ENCODE data around the gene WDR35. TPM values are rescaled to one million over a fixed set of nuclear protein-coding genes. Genes with fewer than 3 reads are reported as not detected.

The WDR35 gene
- total RNA-seq, 2 experiments from 2014 or later: 4.1 to 4.7 TPM

DNA sequence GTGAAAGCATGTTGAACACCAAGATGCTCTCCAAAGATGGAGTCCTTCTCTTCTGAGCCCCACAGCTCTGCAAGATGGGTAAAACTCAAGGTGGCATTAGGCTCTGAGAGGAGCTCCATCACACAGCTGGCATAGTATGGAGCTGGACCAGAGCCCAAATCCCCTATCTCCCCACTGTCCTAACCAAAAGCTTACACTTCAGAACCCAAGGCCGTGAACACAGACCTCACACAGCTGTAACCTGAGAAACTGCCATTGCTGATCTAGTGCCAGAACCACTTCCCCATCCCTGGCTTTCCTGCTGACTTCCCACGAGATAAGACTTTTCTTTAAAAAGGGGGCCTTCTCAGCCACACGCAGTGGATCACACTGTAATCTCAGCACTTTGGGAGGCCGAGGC is 113.2 kb downstream of the WDR35 start:
- POLR2A ChIA-PET: interaction anchor here (1.0 kb wide), 1 partner anchor 23 kb away, joined by 4 read pairs; no protein-coding TSS in a partner anchor
- H3K4me1 Mint-ChIP-seq: peaks cover 1% of the 10 kb centered on the region
- H3K36me3 Mint-ChIP-seq: peaks cover 21% of the 10 kb centered on the region
- ATAC-seq (ENCODE audit: low read depth): no peak
- H3K27me3 Mint-ChIP-seq: no peaks in the 10 kb centered on the region
- H3K9me3 Mint-ChIP-seq: no peaks in the 10 kb centered on the region
- DNase-seq: no peak
- no peak overlapping the region for H3K4me3 Mint-ChIP-seq
- H3K27ac Mint-ChIP-seq: no peak overlapping the region

DNA sequence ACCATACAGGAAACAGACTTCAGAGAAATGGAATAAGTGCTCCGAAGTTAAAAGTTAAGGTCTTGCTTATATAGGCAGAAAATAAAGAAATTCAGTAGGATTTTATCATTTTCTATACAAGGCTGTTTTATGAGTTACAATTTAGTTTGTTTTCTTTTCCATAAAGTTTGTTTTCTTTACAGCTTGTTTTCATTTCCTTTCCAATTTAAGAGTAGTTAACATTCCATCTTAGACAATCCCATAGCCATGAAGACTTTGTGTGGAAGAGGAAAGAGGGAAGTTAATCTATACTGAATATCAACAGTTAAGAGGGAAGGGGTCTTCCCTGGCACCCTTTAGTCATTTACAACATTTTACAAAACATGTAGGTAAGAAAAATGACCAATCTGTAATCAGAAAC is 114.6 kb downstream of the WDR35 start:
- DNase-seq: no peak
- POLR2A ChIA-PET: no interaction called here
- no peak for ATAC-seq (ENCODE audit: low read depth)
- Mint-ChIP-seq H3K9me3 (no peaks in the 10 kb centered on the region), H3K27me3 (no peaks in the 10 kb centered on the region), H3K4me3 (no peak overlapping the region), H3K27ac (no peak overlapping the region), H3K4me1 (peaks cover 6% of the 10 kb centered on the region), H3K36me3 (peaks cover 22% of the 10 kb centered on the region)

DNA sequence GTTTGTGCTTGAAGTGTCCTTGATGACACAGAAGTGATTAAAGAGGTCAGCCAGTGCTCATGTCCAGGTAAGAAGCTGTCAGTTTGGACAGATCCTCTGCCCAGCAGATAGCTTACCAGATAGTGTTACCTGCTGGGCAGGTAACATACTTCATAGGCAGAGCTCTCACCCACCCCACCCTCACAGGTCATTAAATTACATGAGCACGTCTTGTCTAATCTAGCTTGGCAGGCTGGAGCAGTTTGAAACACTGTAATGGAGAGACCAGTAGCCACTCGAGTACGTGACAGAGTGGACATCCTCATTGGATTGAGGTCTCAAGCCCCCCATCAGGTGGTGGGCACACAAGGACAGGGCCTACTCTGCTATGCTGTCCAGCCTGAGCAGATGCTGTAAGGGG is 115.2 kb downstream of the WDR35 start:
- no peak overlapping the region for H3K27ac Mint-ChIP-seq
- POLR2A ChIA-PET: no interaction called here

DNA sequence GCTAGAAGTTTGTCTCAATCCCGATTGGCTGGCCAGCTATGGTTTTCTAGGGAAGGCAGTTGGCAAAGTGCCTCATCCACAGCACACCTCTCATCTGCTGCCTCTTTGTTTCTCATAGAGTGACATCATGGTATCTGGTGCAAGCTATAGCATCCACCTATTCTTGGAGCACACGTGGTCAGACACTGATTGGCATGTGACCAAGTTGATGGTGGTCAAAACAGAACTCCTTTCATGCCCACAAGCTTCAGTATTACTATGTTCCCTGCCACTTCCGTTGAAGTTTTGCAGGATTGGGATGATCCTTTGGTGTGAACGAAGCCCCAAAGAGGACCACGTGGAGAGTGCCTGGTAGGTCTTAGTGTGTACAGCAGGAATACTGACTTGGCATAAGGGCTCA is 116.9 kb downstream of the WDR35 start:
- peaks cover 14% of the 10 kb centered on the region for H3K36me3 Mint-ChIP-seq
- H3K9me3 Mint-ChIP-seq: no peaks in the 10 kb centered on the region
- POLR2A ChIA-PET: no interaction called here
- H3K27me3 Mint-ChIP-seq: no peaks in the 10 kb centered on the region
- no peak overlapping the region for H3K27ac Mint-ChIP-seq
- DNase-seq (no peak), ATAC-seq (ENCODE audit: low read depth) (no peak)
- no peak overlapping the region for H3K4me3 Mint-ChIP-seq
- peaks cover 14% of the 10 kb centered on the region for H3K4me1 Mint-ChIP-seq

More for the DNA sequence above, 115.2 kb downstream of the WDR35 start:
- Mint-ChIP-seq H3K27me3 (no peaks in the 10 kb centered on the region), H3K36me3 (peaks cover 20% of the 10 kb centered on the region), H3K9me3 (no peaks in the 10 kb centered on the region), H3K4me3 (no peak overlapping the region), H3K4me1 (peaks cover 10% of the 10 kb centered on the region)
- ATAC-seq (ENCODE audit: low read depth): no peak
- no peak for DNase-seq

GRCh38 chr2:19872302-19872701 is 117.6 kb downstream of the WDR35 start:
- Mint-ChIP-seq H3K36me3 (peaks cover 14% of the 10 kb centered on the region), H3K4me1 (peaks cover 14% of the 10 kb centered on the region), H3K27me3 (no peaks in the 10 kb centered on the region), H3K27ac (no peak overlapping the region), H3K9me3 (no peaks in the 10 kb centered on the region), H3K4me3 (no peak overlapping the region)
- no peak for DNase-seq
- ATAC-seq (ENCODE audit: low read depth): no peak
- POLR2A ChIA-PET: no interaction called here

DNA sequence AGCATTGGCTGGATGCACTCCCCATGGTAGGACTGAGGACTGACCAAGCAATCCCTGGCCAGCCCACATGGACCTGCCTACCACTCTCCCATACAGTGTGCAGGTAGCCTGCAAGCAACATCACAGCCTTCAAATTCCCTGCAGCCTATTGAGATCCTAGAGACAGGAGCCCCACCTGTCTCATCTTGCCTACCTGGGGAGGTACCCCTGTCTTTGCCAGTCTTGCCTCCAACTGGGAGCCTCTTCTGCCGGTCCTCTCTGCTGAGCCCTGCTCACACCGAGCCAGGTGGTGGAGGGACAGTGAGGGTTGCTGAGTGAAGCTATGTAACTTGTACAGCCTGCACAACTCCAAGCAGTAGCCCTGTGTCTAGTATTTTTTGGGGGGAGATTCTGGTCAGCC is 118.1 kb downstream of the WDR35 start:
- Mint-ChIP-seq H3K9me3 (no peaks in the 10 kb centered on the region), H3K27ac (no peak overlapping the region), H3K4me3 (no peak overlapping the region), H3K4me1 (peaks cover 14% of the 10 kb centered on the region), H3K27me3 (no peaks in the 10 kb centered on the region), H3K36me3 (peaks cover 13% of the 10 kb centered on the region)
- no peak for DNase-seq
- ATAC-seq (ENCODE audit: low read depth): no peak
- POLR2A ChIA-PET: no interaction called here

- Mint-ChIP-seq H3K27ac (no peak overlapping the region), H3K4me3 (no peak overlapping the region), H3K4me1 (peaks cover 14% of the 10 kb centered on the region), H3K9me3 (no peaks in the 10 kb centered on the region), H3K27me3 (no peaks in the 10 kb centered on the region), H3K36me3 (peaks cover 7% of the 10 kb centered on the region)
- ATAC-seq (ENCODE audit: low read depth) (no peak), DNase-seq (no peak)
- POLR2A ChIA-PET: no interaction called here
Measured at GRCh38 chr2:19870792-19871191, 119.1 kb downstream of the WDR35 start.

DNA sequence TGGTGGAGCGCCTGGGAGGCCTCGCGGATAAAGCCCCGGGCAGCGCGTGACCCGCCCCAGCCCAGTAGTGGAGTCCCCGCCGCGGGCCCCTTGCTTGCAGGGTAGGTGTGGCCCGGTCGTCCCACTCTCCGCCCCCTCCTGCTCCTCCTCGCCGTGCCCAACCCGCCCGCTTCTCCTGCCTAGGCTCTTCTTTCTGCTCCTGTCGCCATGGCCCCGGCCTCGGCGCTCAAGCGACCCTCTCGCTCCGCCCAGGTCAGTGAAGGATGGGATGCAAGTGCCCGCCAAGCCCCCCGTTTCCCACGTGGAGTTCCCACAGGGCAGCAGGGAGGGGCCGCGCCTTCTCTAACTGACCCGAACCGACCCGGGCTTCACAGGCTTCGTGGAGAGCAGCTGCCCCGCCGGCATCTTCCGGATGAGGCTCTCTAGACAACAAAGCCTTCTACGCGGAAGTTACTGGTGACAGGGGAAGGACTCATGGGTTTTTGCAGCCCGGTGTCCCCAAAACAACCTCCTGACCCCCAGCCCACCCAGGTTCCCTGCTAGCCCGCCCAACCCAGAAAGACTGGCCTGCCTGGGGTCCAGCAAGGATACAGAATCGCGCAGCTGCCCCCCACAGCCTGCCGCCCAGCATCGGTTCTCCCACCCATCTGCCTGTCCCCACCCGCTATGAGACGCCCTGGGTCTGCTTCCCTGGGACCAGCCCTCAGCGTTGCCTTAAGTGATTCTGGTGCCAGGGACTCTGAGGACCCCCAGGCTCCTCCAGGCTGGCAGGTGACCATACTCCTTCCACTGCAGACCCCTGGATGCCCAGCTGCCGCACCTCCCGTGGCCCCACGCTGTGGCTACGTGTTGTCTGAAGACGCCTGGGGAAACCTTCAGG is 121.0 kb downstream of the WDR35 start:
- H3K27me3 Mint-ChIP-seq: no peaks in the 10 kb centered on the region
- DNase-seq (peak; percentile 78), ATAC-seq (ENCODE audit: low read depth) (peak; percentile 96)
- POLR2A ChIA-PET: interaction anchor here (0.8 to 3.2 kb wide), 3 partner anchors 32 to 521 kb away, joined by 3 to 26 read pairs (median 7); partner anchors contain the start of gene TTC32
- H3K27ac Mint-ChIP-seq: peak overlapping the region; percentile 95
- peaks cover 13% of the 10 kb centered on the region for H3K4me1 Mint-ChIP-seq
- no peaks in the 10 kb centered on the region for H3K9me3 Mint-ChIP-seq
- peak overlapping the region; percentile 95 for H3K4me3 Mint-ChIP-seq
- H3K36me3 Mint-ChIP-seq: peaks cover 7% of the 10 kb centered on the region

DNA sequence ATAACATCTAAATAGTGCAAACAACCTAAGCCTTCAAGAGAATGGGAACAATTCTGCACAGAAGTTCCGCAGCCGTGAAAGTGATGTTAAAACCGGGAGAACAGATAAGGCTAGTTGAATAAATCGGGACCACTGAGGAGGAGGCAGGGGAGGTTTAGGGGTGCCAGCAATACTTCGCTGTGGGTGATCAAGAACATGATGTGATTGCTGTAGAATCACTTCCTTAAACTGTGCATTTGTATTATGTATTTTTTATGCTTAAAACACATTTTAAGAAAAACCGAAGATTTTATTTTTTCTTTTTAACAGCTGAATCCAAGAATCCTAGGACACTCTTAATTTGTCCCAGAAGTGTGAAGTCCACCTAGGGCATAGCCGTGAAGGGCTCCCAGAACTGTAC is 121.7 kb downstream of the WDR35 start:
- Mint-ChIP-seq H3K36me3 (peaks cover 7% of the 10 kb centered on the region), H3K4me1 (peaks cover 13% of the 10 kb centered on the region), H3K27ac (peak overlapping the region; percentile 95), H3K4me3 (peak overlapping the region; percentile 95), H3K27me3 (no peaks in the 10 kb centered on the region), H3K9me3 (no peaks in the 10 kb centered on the region)
- DNase-seq: no peak
- POLR2A ChIA-PET: interaction anchor here (3.2 kb wide), 1 partner anchor 33 kb away, joined by 26 read pairs; the partner anchor contains the start of gene TTC32
- no peak for ATAC-seq (ENCODE audit: low read depth)

DNA sequence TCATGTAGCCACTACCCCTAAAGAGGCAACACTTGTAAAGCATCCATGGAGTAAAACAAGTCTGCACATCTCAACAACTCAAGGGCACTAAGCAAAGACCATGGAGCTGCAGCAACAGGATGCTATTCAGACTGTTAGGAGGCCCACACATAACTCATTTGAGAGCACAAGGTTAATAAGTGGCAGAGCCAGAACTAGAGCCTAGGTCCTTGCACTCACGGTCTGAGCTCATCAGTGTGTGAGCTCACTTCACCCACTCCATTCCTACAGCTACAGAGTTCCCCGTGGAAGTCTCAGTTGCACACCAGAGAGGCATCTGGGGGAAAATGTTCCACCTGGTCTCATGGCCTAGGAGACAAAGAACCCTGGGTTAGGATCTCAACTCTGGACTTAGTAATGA is 123.1 kb downstream of the WDR35 start:
- no peak overlapping the region for H3K4me3 Mint-ChIP-seq
- peaks cover 5% of the 10 kb centered on the region for H3K36me3 Mint-ChIP-seq
- DNase-seq: no peak
- no peak overlapping the region for H3K27ac Mint-ChIP-seq
- peaks cover 3% of the 10 kb centered on the region for H3K27me3 Mint-ChIP-seq
- POLR2A ChIA-PET: interaction anchor here (3.2 kb wide), 1 partner anchor 34 kb away, joined by 26 read pairs; the partner anchor contains the start of gene TTC32
- H3K4me1 Mint-ChIP-seq: peaks cover 13% of the 10 kb centered on the region
- no peak for ATAC-seq (ENCODE audit: low read depth)
- H3K9me3 Mint-ChIP-seq: no peaks in the 10 kb centered on the region

DNA sequence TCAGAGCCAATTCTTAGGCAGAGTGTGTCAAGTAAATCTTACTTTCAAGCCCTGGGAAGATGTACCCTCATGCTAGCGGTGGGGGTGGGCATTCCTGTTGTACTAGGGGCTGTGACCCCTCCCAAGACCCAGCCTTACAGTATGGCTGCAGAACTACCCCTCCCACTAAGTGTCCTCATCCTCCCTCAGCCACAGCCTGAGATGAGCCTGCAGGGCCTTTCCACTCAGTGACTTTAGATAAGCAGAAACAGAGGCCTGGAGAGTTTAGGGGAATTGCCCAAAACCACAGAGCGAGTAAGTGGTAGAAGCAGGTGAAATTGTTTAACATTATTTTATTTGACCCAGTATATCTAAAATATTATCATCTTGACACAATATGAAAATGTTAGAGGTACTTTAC is 124.8 kb downstream of the WDR35 start:
- peaks cover 3% of the 10 kb centered on the region for H3K27me3 Mint-ChIP-seq
- no peak overlapping the region for H3K4me3 Mint-ChIP-seq
- ATAC-seq (ENCODE audit: low read depth) (no peak), DNase-seq (no peak)
- H3K27ac Mint-ChIP-seq: no peak overlapping the region
- H3K9me3 Mint-ChIP-seq: no peaks in the 10 kb centered on the region
- POLR2A ChIA-PET: no interaction called here
- peaks cover 7% of the 10 kb centered on the region for H3K4me1 Mint-ChIP-seq
- no peaks in the 10 kb centered on the region for H3K36me3 Mint-ChIP-seq

GRCh38 chr2:19864381-19864780 is 125.5 kb downstream of the WDR35 start:
- Mint-ChIP-seq H3K4me1 (peaks cover under 1% of the 10 kb centered on the region), H3K27me3 (peaks cover 3% of the 10 kb centered on the region), H3K36me3 (no peaks in the 10 kb centered on the region), H3K9me3 (no peaks in the 10 kb centered on the region), H3K27ac (no peak overlapping the region), H3K4me3 (no peak overlapping the region)
- DNase-seq (no peak), ATAC-seq (ENCODE audit: low read depth) (no peak)
- POLR2A ChIA-PET: no interaction called here

GRCh38 chr2:19863303-19864041 is 126.4 kb downstream of the WDR35 start:
- Mint-ChIP-seq H3K9me3 (no peaks in the 10 kb centered on the region), H3K27ac (no peak overlapping the region), H3K27me3 (peaks cover 3% of the 10 kb centered on the region), H3K4me1 (no peaks in the 10 kb centered on the region), H3K36me3 (no peaks in the 10 kb centered on the region), H3K4me3 (no peak overlapping the region)
- ATAC-seq (ENCODE audit: low read depth) (peak; percentile 85), DNase-seq (peak; percentile 82)
- POLR2A ChIA-PET: no interaction called here
